ENCODE results near the gene NIT1. TPM values are rescaled to one million over a fixed set of nuclear protein-coding genes. Genes with fewer than 3 reads are reported as not detected.
A peak's percentile ranks its signal among the peaks of the same experiment; 100 is the strongest.

The NIT1 gene
- total and polyA plus RNA-seq, 2 of the 13 experiments (the other 11 are each of a cell fraction or from before 2014, with no cell fraction given): 22.7 to 31.0 TPM

DNA sequence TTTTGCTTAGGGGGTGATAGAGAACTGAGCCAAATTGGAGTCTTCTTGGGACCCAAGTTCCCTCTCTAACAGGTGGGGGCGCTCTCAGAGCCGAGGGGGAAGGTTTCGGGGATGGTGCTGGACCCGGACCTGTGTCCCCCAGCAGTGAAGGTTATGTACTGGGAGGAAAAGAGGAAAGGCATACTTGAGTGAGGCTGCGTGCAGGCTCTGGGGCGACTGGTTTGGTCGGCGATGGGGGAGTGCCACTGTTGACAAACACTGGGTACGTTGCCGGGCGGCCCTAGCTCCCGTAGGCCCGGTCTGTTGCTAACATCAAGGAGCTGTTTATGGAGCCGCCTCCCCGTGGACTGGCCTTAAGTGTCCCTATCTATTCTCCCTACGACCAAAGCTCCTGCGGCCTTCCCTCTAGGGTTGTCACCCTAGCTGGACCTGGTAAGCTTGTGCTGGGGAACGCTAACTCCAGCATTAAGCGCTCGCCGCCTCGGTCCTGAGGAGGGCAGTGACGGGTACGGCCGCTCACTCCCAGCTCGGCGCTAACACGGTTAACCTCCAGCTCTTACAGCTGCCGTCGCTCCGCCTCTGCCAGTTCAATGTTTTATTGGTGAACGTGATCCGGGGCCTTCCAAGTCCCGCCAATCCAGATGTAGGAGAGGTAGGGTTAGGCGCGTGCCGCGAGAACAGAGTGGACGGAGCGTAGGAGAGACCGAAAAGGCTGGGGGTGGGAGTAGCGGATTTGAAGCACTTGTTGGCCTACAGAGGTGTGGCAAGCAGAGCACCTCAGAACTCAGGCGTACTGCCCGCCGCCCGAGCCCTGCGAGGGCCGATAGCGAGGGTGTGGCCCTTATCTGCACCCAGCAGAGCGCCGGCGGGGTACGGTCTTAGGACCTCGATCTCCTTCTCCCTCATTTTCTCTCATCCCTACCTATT, 48.1 kb downstream of the NIT1 start, which contains the start of gene PPOX (continued):
- peak; percentile 89; the same call in 1 of the 2 replicates for TF ChIP-seq RFXAP (CRISPR knock-in tag; IDR thresholded peaks at IDR 0.05; ENCODE audit: borderline replicate concordance)
- no peak for TF ChIP-seq TAF15 (IDR thresholded peaks at IDR 0.05; ENCODE audit: low read depth, low read length, poor library complexity, severe bottlenecking)
- no peak for TF ChIP-seq ZZZ3 (CRISPR knock-in tag; IDR thresholded peaks at IDR 0.05; ENCODE audit: borderline replicate concordance)
- 0 out of 2 replicates have a peak, but pooled peaks have one; percentile 26 for TF ChIP-seq STAT5B (CRISPR knock-in tag; IDR thresholded peaks at IDR 0.05)
- TF ChIP-seq ZMAT3 (CRISPR knock-in tag; conservative IDR thresholded peaks at IDR 0.05): 0 out of 2 replicates have a peak, but pooled peaks have one; percentile 22
- no peak for TF ChIP-seq ZNF644 (CRISPR knock-in tag; IDR thresholded peaks at IDR 0.05; ENCODE audit: low read depth)
- no peak for TF ChIP-seq SKI (IDR thresholded peaks at IDR 0.05; ENCODE audit: partially characterized antibody)
- TF ChIP-seq TOE1 (CRISPR knock-in tag; IDR thresholded peaks at IDR 0.05): no peak
- no peak for TF ChIP-seq ZNF205 (CRISPR knock-in tag; IDR thresholded peaks at IDR 0.05)
- no peak for TF ChIP-seq HMG20A (CRISPR knock-in tag; IDR thresholded peaks at IDR 0.05; ENCODE audit: borderline replicate concordance)
- no peak for TF ChIP-seq ZFAT (CRISPR knock-in tag; conservative IDR thresholded peaks at IDR 0.05)
- TF ChIP-seq, protein P1, sequence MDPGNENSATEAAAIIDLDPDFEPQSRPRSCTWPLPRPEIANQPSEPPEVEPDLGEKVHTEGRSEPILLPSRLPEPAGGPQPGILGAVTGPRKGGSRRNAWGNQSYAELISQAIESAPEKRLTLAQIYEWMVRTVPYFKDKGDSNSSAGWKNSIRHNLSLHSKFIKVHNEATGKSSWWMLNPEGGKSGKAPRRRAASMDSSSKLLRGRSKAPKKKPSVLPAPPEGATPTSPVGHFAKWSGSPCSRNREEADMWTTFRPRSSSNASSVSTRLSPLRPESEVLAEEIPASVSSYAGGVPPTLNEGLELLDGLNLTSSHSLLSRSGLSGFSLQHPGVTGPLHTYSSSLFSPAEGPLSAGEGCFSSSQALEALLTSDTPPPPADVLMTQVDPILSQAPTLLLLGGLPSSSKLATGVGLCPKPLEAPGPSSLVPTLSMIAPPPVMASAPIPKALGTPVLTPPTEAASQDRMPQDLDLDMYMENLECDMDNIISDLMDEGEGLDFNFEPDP (CRISPR knock-in tag; conservative IDR thresholded peaks at IDR 0.05): no peak
- no peak for TF ChIP-seq RCOR2 (CRISPR knock-in tag; IDR thresholded peaks at IDR 0.05)
- TF ChIP-seq, protein P2, sequence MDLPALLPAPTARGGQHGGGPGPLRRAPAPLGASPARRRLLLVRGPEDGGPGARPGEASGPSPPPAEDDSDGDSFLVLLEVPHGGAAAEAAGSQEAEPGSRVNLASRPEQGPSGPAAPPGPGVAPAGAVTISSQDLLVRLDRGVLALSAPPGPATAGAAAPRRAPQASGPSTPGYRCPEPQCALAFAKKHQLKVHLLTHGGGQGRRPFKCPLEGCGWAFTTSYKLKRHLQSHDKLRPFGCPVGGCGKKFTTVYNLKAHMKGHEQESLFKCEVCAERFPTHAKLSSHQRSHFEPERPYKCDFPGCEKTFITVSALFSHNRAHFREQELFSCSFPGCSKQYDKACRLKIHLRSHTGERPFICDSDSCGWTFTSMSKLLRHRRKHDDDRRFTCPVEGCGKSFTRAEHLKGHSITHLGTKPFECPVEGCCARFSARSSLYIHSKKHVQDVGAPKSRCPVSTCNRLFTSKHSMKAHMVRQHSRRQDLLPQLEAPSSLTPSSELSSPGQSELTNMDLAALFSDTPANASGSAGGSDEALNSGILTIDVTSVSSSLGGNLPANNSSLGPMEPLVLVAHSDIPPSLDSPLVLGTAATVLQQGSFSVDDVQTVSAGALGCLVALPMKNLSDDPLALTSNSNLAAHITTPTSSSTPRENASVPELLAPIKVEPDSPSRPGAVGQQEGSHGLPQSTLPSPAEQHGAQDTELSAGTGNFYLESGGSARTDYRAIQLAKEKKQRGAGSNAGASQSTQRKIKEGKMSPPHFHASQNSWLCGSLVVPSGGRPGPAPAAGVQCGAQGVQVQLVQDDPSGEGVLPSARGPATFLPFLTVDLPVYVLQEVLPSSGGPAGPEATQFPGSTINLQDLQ (CRISPR knock-in tag; IDR thresholded peaks at IDR 0.05): no peak
- TF ChIP-seq JUNB (CRISPR knock-in tag; IDR thresholded peaks at IDR 0.05; ENCODE audit: borderline replicate concordance): no peak
- peak; percentile 95 for TF ChIP-seq ZFX (CRISPR knock-in tag; IDR thresholded peaks at IDR 0.05; ENCODE audit: low read depth)
- TF ChIP-seq ZNF260 (CRISPR knock-in tag; IDR thresholded peaks at IDR 0.05; ENCODE audit: borderline replicate concordance, low read depth): no peak
- no peak for TF ChIP-seq RORA (CRISPR knock-in tag; IDR thresholded peaks at IDR 0.05)
- no peak for TF ChIP-seq ZNF510 (CRISPR knock-in tag; IDR thresholded peaks at IDR 0.05; ENCODE audit: low read depth)
- no peak for TF ChIP-seq SMARCC2 (IDR thresholded peaks at IDR 0.05)
- TF ChIP-seq, protein P3, sequence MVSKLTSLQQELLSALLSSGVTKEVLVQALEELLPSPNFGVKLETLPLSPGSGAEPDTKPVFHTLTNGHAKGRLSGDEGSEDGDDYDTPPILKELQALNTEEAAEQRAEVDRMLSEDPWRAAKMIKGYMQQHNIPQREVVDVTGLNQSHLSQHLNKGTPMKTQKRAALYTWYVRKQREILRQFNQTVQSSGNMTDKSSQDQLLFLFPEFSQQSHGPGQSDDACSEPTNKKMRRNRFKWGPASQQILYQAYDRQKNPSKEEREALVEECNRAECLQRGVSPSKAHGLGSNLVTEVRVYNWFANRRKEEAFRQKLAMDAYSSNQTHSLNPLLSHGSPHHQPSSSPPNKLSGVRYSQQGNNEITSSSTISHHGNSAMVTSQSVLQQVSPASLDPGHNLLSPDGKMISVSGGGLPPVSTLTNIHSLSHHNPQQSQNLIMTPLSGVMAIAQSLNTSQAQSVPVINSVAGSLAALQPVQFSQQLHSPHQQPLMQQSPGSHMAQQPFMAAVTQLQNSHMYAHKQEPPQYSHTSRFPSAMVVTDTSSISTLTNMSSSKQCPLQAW (CRISPR knock-in tag; IDR thresholded peaks at IDR 0.05): no peak
- no peak for TF ChIP-seq KLF13 (CRISPR knock-in tag; IDR thresholded peaks at IDR 0.05)
- no peak for TF ChIP-seq ZNF614 (CRISPR knock-in tag; IDR thresholded peaks at IDR 0.05; ENCODE audit: borderline replicate concordance)
- peak; percentile 12; the same call in 1 of the 2 replicates for TF ChIP-seq ZNF441 (CRISPR knock-in tag; IDR thresholded peaks at IDR 0.05; ENCODE audit: borderline replicate concordance)
- TF ChIP-seq MEIS1 (CRISPR knock-in tag; IDR thresholded peaks at IDR 0.05; ENCODE audit: borderline replicate concordance): peak; percentile 11; the same call in 1 of the 2 replicates
